WI38 (cell line): Measurements from ENCODE around the gene MPP4.

Experiments
- H3K4me3 ChIP-seq: 2 replicates; pipeline ENCODE4 v1.5.1; 2011; ENCODE audit warnings: low read depth, mild to moderate bottlenecking, control low read depth, low read length
- CTCF ChIP-seq: IDR thresholded peaks from 2 replicates; pipeline ENCODE4 v1.5.1; 2012; ENCODE audit warnings: low read depth, mild to moderate bottlenecking, control low read depth, low read length

The MPP4 gene

GRCh38 chr2:201631041-201631440, 67.4 kb downstream of the MPP4 start:
- no peak overlapping the region for H3K4me3 ChIP-seq
- no peak for TF ChIP-seq CTCF

- no peak overlapping the region for H3K4me3 ChIP-seq
- TF ChIP-seq CTCF: no peak
Measured at GRCh38 chr2:201630577-201630976, 67.9 kb downstream of the MPP4 start.

- no peak for TF ChIP-seq CTCF
Measured at GRCh38 chr2:201628545-201628944, 69.9 kb downstream of the MPP4 start.

GRCh38 chr2:201622306-201622970, 76.0 kb downstream of the MPP4 start:
- H3K4me3 ChIP-seq: no peak overlapping the region
- no peak for TF ChIP-seq CTCF

More at GRCh38 chr2:201628545-201628944, 69.9 kb downstream of the MPP4 start:
- H3K4me3 ChIP-seq: no peak overlapping the region

- TF ChIP-seq CTCF: no peak
- no peak overlapping the region for H3K4me3 ChIP-seq
Measured at GRCh38 chr2:201621293-201621999, 77.0 kb downstream of the MPP4 start.

- TF ChIP-seq CTCF: no peak
- H3K4me3 ChIP-seq: no peak overlapping the region
Measured at GRCh38 chr2:201618744-201619662, 79.4 kb downstream of the MPP4 start.

GRCh38 chr2:201608021-201608420, 90.4 kb downstream of the MPP4 start:
- no peak for TF ChIP-seq CTCF
- no peak overlapping the region for H3K4me3 ChIP-seq
